ENCODE data around the gene ZNF574. TPM values are rescaled to one million over a fixed set of nuclear protein-coding genes. Genes with fewer than 3 reads are reported as not detected.

ZNF574 gene
- total and polyA plus RNA-seq, 12 donors: 2.7 to 16.9 (median 11.4) TPM

DNA sequence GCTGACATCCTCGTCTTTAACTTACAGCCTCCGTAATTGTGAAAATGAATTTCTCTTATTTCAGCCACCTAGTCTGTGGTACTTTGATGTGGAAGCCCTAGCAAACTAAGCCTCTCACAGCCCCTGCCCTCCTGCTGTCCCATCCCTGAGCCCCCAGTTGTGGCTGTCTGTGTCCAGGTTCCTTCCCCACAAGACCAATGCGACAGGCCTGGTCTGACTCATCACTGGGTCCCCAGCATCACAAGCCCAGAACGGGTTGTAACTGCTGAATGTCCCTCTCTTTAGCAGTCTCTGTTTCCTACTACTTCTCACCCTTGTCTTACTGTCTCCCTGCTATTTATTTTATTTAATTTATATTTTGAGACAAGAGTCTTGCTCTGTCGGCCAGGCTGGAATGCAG, 50.6 kb downstream of the ZNF574 start:
- H3K4me3 ChIP-seq: no peak overlapping the region
- DNase-seq: no peak
- no peak overlapping the region for H3K27ac ChIP-seq
- WGBS, 4 donors: 70 to 83% (median 75%) methylated on average over 5 of the region's 5 CpGs
- no peaks in the 10 kb centered on the region for H3K9me3 ChIP-seq (replicated peaks in 1 of 3)
- no peaks in the 10 kb centered on the region for H3K27me3 ChIP-seq
- TF ChIP-seq CTCF (IDR thresholded peaks at IDR 0.05): no peak
- TF ChIP-seq POLR2A (IDR thresholded peaks at IDR 0.05): no peak
- intact Hi-C loops (cut with DNase I): no loop called here
- H3K4me1 ChIP-seq (replicated peaks in 1 of 2): no peaks in the 10 kb centered on the region
- H3K36me3 ChIP-seq (replicated peaks in 1 of 2): no peaks in the 10 kb centered on the region

DNA sequence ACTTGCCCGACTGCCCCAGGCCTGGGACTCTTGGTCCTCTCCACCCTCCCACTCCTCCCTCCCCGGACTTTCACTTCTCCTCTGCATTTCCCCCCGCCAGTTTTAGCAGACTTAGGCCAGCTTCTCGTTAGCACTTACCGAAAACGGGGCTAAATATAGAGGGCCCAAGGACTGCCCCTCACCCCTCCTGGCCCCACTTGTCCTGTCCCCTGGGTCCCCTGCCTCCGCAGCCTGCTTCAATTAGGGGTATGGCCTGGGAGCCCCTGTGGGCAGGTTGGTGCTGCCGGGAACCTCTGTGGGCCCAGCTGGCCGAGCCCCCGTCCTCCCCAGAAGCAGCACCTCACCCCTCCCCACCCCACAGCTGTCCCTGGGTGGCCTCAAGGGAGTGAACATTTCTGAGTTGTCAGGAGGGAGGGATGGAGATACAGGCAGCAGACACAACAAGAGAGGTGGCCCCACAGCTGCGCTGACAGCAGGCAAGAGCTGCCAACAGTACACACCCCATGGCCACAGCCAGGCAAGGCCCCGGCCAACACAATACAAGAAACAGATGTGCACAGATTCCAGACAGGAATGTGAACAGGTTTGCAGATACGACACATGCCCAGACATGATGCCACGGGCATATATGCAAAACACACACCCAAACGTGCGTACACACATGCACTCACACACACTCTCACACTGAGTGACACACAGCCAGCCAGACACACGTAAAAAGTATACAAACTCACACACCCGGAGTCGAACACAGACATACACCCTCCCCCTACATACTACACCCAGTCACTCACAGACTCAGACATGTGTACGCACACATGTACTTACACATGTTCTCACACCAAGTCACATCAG, 53.7 kb downstream of the ZNF574 start:
- Histone ChIP-seq H3K27me3 (peaks cover 13% of the 10 kb centered on the region), H3K4me3 (no peak overlapping the region), H3K9me3 (replicated peaks in 1 of 3) (no peaks in the 10 kb centered on the region), H3K4me1 (replicated peaks in 1 of 2) (peaks cover 0 to 4% of the 10 kb centered on the region in 2 donors), H3K36me3 (replicated peaks in 1 of 2) (no peaks in the 10 kb centered on the region), H3K27ac (peak overlapping the region in 2 of 5 donors; percentile 42 to 68)
- WGBS, 4 donors: 43 to 54% (median 47%) methylated on average over 16 to 20 of the region's 20 CpGs
- peak in 6 of 7 donors; percentile 23 to 67 (median 34) for DNase-seq
- intact Hi-C loops (cut with DNase I): loop anchor here (2.0 to 10.0 kb wide), 4 partner anchors 53 to 195 kb away; partner anchors contain the start of gene MEGF8 (in 1 of the 2)
- TF ChIP-seq POLR2A (IDR thresholded peaks at IDR 0.05) (no peak), CTCF (IDR thresholded peaks at IDR 0.05) (no peak)

GRCh38 chr19:42130254-42130573, 54.2 kb downstream of the ZNF574 start:
- H3K27me3 ChIP-seq: peaks cover 13% of the 10 kb centered on the region
- TF ChIP-seq POLR2A (IDR thresholded peaks at IDR 0.05) (no peak), CTCF (IDR thresholded peaks at IDR 0.05) (no peak)
- H3K27ac ChIP-seq: peak overlapping the region in 1 of 5 donors; percentile 68
- intact Hi-C loops (cut with DNase I): loop anchor here (2.0 to 10.0 kb wide), 4 partner anchors 52 to 195 kb away; partner anchors contain the start of gene MEGF8 (in 1 of the 2)
- DNase-seq: no peak
- H3K36me3 ChIP-seq (replicated peaks in 1 of 2): no peaks in the 10 kb centered on the region
- peaks cover 0 to 4% of the 10 kb centered on the region in 2 donors for H3K4me1 ChIP-seq (replicated peaks in 1 of 2)
- H3K4me3 ChIP-seq: no peak overlapping the region
- no peaks in the 10 kb centered on the region for H3K9me3 ChIP-seq (replicated peaks in 1 of 3)

Other genes with a start within 250 kb of the ZNF574 start
- not detected for gene LYPD4, start 231.5 kb upstream of the ZNF574 start, total RNA-seq
- gene LYPD4, start 231.5 kb upstream of the ZNF574 start, polyA plus RNA-seq: under 1 TPM in 1 of 3 donors, not detected in 2; 0.08 TPM
- not detected for gene DMRTC2, start 231.1 kb upstream of the ZNF574 start, total RNA-seq
- gene DMRTC2, start 231.1 kb upstream of the ZNF574 start, polyA plus RNA-seq: not detected
- 1,000 to 10,000 TPM in 6 of 9 donors, 100 to 1,000 TPM in 3; 418 to 2,240 (median 1,254) TPM for gene RPS19, start 215.9 kb upstream of the ZNF574 start, total RNA-seq
- 1,000 to 10,000 TPM in 2 of 3 donors, 100 to 1,000 TPM in 1; 534 to 3,405 (median 2,394) TPM for gene RPS19, start 215.9 kb upstream of the ZNF574 start, polyA plus RNA-seq
- 1 to 10 TPM in 1 of 9 donors, under 1 TPM in 5, not detected in 3; 0.28 to 1.0 (median 0.48) TPM for gene CD79A, start 198.9 kb upstream of the ZNF574 start, total RNA-seq
- gene CD79A, start 198.9 kb upstream of the ZNF574 start, polyA plus RNA-seq: 1 to 10 TPM in 2 of 3 donors, under 1 TPM in 1; 0.37 to 6.2 (median 1.3) TPM
- 10 to 100 TPM in 8 of 9 donors, 1 to 10 TPM in 1; 8.3 to 86.9 (median 53.9) TPM for gene ARHGEF1, start 193.0 kb upstream of the ZNF574 start, total RNA-seq
- 100 to 1,000 TPM in 2 of 3 donors, 1 to 10 TPM in 1; 7.3 to 443 (median 196) TPM for gene ARHGEF1, start 193.0 kb upstream of the ZNF574 start, polyA plus RNA-seq
- gene ERFL, start 147.7 kb upstream of the ZNF574 start, total RNA-seq: not detected
- gene ERFL, start 147.7 kb upstream of the ZNF574 start, polyA plus RNA-seq: under 1 TPM in 1 of 3 donors, not detected in 2; 0.10 TPM
- gene RABAC1, start 116.8 kb upstream of the ZNF574 start, total RNA-seq: 100 to 1,000 TPM; 106 to 397 (median 183) TPM
- 100 to 1,000 TPM in 2 of 3 donors, 10 to 100 TPM in 1; 17.9 to 303 (median 174) TPM for gene RABAC1, start 116.8 kb upstream of the ZNF574 start, polyA plus RNA-seq
- 10 to 100 TPM in 2 of 9 donors, 1 to 10 TPM in 3, under 1 TPM in 3, not detected in 1; 0.11 to 35.0 (median 3.5) TPM for gene ATP1A3, start 81.9 kb upstream of the ZNF574 start, total RNA-seq
- 10 to 100 TPM in 1 of 3 donors, 1 to 10 TPM in 2; 4.1 to 14.2 (median 10.0) TPM for gene ATP1A3, start 81.9 kb upstream of the ZNF574 start, polyA plus RNA-seq
- gene GRIK5, start 6.0 kb upstream of the ZNF574 start, total RNA-seq: 1 to 10 TPM in 4 of 9 donors, under 1 TPM in 4, not detected in 1; 0.24 to 6.2 (median 0.85) TPM
- 10 to 100 TPM in 1 of 3 donors, 1 to 10 TPM in 2; 2.3 to 11.9 (median 2.4) TPM for gene GRIK5, start 6.0 kb upstream of the ZNF574 start, polyA plus RNA-seq
- gene POU2F2, start 56.3 kb downstream of the ZNF574 start, total RNA-seq: 1 to 10 TPM in 8 of 9 donors, under 1 TPM in 1; 0.72 to 4.9 (median 2.9) TPM
- 10 to 100 TPM in 1 of 3 donors, 1 to 10 TPM in 2; 4.2 to 17.2 (median 6.8) TPM for gene POU2F2, start 56.3 kb downstream of the ZNF574 start, polyA plus RNA-seq
- 10 to 100 TPM; 27.1 to 54.8 (median 32.0) TPM for gene DEDD2, start 141.5 kb downstream of the ZNF574 start, total RNA-seq
- gene DEDD2, start 141.5 kb downstream of the ZNF574 start, polyA plus RNA-seq: 10 to 100 TPM; 26.0 to 39.9 (median 26.2) TPM
- 10 to 100 TPM in 2 of 9 donors, 1 to 10 TPM in 7; 4.2 to 12.5 (median 8.9) TPM for gene ZNF526, start 144.1 kb downstream of the ZNF574 start, total RNA-seq
- 1 to 10 TPM; 2.0 to 5.1 (median 2.9) TPM for gene ZNF526, start 144.1 kb downstream of the ZNF574 start, polyA plus RNA-seq
- gene GSK3A, start 166.4 kb downstream of the ZNF574 start, total RNA-seq: 10 to 100 TPM; 19.5 to 61.9 (median 41.3) TPM
- 10 to 100 TPM; 51.0 to 94.9 (median 65.5) TPM for gene GSK3A, start 166.4 kb downstream of the ZNF574 start, polyA plus RNA-seq
- gene ERF, start 179.0 kb downstream of the ZNF574 start, total RNA-seq: 10 to 100 TPM; 11.4 to 71.2 (median 55.0) TPM
- gene ERF, start 179.0 kb downstream of the ZNF574 start, polyA plus RNA-seq: 100 to 1,000 TPM in 1 of 3 donors, 10 to 100 TPM in 2; 14.3 to 147 (median 44.1) TPM
- 100 to 1,000 TPM in 1 of 9 donors, 10 to 100 TPM in 8; 11.9 to 119 (median 72.1) TPM for gene CIC, start 193.1 kb downstream of the ZNF574 start, total RNA-seq
- gene CIC, start 193.1 kb downstream of the ZNF574 start, polyA plus RNA-seq: 100 to 1,000 TPM in 1 of 3 donors, 10 to 100 TPM in 2; 13.3 to 171 (median 61.7) TPM
- 1 to 10 TPM in 7 of 9 donors, under 1 TPM in 2; 0.61 to 2.5 (median 1.6) TPM for gene PRR19, start 226.0 kb downstream of the ZNF574 start, total RNA-seq
- 1 to 10 TPM in 2 of 3 donors, under 1 TPM in 1; 0.51 to 2.3 (median 1.2) TPM for gene PRR19, start 226.0 kb downstream of the ZNF574 start, polyA plus RNA-seq
- gene PAFAH1B3, start 226.5 kb downstream of the ZNF574 start, total RNA-seq: 10 to 100 TPM; 22.7 to 59.8 (median 33.6) TPM
- 10 to 100 TPM; 15.9 to 56.4 (median 37.0) TPM for gene PAFAH1B3, start 226.5 kb downstream of the ZNF574 start, polyA plus RNA-seq
- 1 to 10 TPM in 5 of 9 donors, under 1 TPM in 1, not detected in 3; 0.94 to 5.9 (median 2.8) TPM for gene TMEM145, start 237.1 kb downstream of the ZNF574 start, total RNA-seq
- 10 to 100 TPM in 1 of 3 donors, 1 to 10 TPM in 2; 4.5 to 31.7 (median 5.4) TPM for gene TMEM145, start 237.1 kb downstream of the ZNF574 start, polyA plus RNA-seq
- gene MEGF8, start 249.5 kb downstream of the ZNF574 start, total RNA-seq: 10 to 100 TPM in 8 of 9 donors, 1 to 10 TPM in 1; 9.0 to 51.9 (median 31.3) TPM
- gene MEGF8, start 249.5 kb downstream of the ZNF574 start, polyA plus RNA-seq: 10 to 100 TPM in 2 of 3 donors, 1 to 10 TPM in 1; 7.2 to 29.0 (median 13.0) TPM

Data from adrenal gland (tissue), 12 donors.